ENCODE data around the gene NFIA. TPM values are rescaled to one million over a fixed set of nuclear protein-coding genes. Genes with fewer than 3 reads are reported as not detected.

NFIA gene
- total and polyA plus RNA-seq, 9 of the 15 experiments (the other 6 are each of a cell fraction or from before 2014, with no cell fraction given), result 5.3 to 24.9 (median 9.8) TPM

- TF ChIP-seq CHAMP1 (IDR thresholded peaks at IDR 0.05), result no peak
- TF ChIP-seq ZC3H8 (IDR thresholded peaks at IDR 0.05), result no peak
- peak; percentile 68; the same call in 1 of the 2 replicates for TF ChIP-seq MTA1 (IDR thresholded peaks at IDR 0.05; ENCODE audit: borderline replicate concordance)
- peak; percentile 25; the same call in 1 of the 2 replicates for TF ChIP-seq CREB1 (IDR thresholded peaks at IDR 0.05)
- no peak for TF ChIP-seq CREB1 (CRISPR knock-in tag; IDR thresholded peaks at IDR 0.05)
- peak; percentile 86 for TF ChIP-seq KDM2B (CRISPR knock-in tag; IDR thresholded peaks at IDR 0.05)
- TF ChIP-seq MNT (conservative IDR thresholded peaks at IDR 0.05), result 0 out of 4 replicates have a peak, but pooled peaks of 1 of the 2 experiments have one; percentile 24
- TF ChIP-seq ZKSCAN8 (CRISPR knock-in tag; IDR thresholded peaks at IDR 0.05), result no peak
- no peak for TF ChIP-seq FUS (optimal IDR thresholded peaks at IDR 0.05; ENCODE audit: low read depth, low read length)
- no peak for TF ChIP-seq TFAM (CRISPR knock-in tag; conservative IDR thresholded peaks at IDR 0.05)
- peak; percentile 33; the same call in 1 of the 2 replicates for TF ChIP-seq GABPB1 (CRISPR knock-in tag; IDR thresholded peaks at IDR 0.05)
- no peak for TF ChIP-seq GTF2E2 (tag; IDR thresholded peaks at IDR 0.05)
- TF ChIP-seq NELFE (IDR thresholded peaks at IDR 0.05; ENCODE audit: insufficient read depth, insufficient read length), result no peak
- peak; percentile 97 for TF ChIP-seq ESRRA (IDR thresholded peaks at IDR 0.05; ENCODE audit: borderline replicate concordance, low read depth)
- TF ChIP-seq BMI1 (IDR thresholded peaks at IDR 0.05; ENCODE audit: low read length), result no peak
- TF ChIP-seq HOMEZ (CRISPR knock-in tag; IDR thresholded peaks at IDR 0.05), result no peak
- TF ChIP-seq HDGF (IDR thresholded peaks at IDR 0.05), result no peak
- no peak for TF ChIP-seq ZHX1 (conservative IDR thresholded peaks at IDR 0.05; ENCODE audit: low read length)
These were observed 28.4 kb upstream of the NFIA start (continued) for GRCh38 chr1:61053712-61054600.
